Skeletal muscle cell (primary cell): ENCODE measurements around the gene ADAMTSL4.
"Not testable (repeated sequence)": the region's sequence is repeated elsewhere in the genome, so short reads cannot be mapped to it uniquely, and the experiment has no call there.

Experiments
- DNase-seq: peaks from one replicate; pipeline ENCODE4 v3.0.0-alpha.2; 2010; ENCODE audit warnings: low read depth
- H3K4me3 ChIP-seq: 2 replicates; pipeline ENCODE4 v1.5.1; 2011; ENCODE audit warnings: low read depth, mild to moderate bottlenecking, control low read depth, low read length, moderate library complexity

ADAMTSL4 gene

DNA sequence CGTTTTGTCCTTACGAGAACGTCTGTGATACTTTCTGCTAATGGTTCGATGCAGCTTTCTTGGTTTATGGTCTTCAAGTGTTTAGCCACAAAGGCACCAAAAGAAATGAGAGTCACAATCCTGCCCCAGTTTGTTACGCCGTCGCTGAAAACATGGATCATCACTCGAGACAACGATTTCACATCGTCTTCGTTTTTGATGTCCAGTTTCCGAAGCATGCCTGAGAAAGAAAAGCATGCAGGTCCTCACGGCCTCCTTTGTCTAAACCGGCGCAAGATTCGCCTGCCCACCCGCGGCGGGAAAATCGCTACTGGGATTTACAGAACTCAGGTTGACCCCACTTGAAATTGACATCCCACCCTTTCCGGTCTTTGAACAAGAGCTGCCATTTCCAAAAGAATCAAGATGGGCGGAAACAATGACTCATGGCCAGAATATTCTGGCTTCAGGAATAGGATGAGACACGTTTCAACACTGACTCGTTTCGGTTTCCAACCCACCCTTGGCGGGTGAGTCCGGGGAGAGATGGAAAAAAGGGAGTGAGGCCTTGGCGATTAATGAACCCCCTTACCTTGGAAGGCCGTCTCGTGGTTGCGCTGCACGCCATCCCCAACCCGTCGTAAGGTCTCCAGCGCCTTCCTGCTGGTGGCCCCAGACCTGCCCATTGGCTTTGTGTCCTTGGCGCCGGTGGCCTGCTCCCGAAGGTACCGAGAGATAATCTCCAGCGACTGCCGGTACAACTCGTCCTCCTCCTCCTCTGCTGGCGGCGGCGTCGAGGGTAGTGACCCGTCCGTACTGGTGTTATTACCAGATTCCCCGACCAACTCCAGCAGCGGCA lies 29.3 kb downstream of the ADAMTSL4 start:
- peak; percentile 61 for DNase-seq
- H3K4me3 ChIP-seq = peak overlapping the region; percentile 66

DNA sequence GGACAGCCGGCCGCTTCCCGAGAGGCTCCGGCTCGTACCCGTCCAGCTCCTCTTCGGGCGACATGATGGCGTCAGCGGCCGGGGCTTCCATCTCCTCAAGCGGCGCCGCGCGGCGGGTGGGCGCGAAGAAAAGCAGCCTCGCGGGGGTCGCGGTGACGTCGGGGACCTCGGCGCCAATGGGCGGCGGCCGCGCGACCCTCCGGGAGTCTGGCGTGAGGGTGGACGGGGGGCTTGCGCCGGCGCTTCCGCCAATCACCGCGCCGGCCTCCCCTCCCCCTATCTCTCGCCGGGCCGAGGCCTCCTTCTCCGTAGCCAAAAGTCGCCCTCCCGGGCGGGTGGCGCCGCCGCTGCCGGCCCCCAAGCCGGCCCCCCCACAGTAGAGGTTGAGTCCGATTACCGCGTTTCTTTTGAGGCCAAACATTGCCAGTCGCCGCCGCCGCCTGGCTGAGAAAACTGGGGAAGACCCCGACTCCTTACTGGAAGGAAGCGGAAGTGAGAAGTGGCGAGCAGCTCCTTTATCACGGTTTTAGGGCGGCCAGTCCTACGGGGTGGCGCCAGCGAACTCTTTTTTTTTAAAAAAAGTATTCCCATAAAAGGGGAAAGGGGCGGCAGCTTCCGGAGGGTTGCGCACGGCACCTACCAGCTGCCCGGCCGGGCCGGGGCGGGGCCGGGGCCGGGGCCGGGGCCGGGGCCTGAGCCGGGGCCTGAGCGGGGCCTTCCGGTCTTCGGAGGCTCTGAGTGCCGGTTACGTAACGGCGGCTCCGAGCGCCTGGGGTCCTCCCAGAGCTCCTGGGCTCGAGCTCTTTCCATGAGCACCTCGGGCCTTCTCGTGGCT lies 30.1 kb downstream of the ADAMTSL4 start, which contains the start of gene MCL1:
Gene MCL1 (minus strand): TSS at position 501 of the 835 bp plus-strand sequence. CDS start 80 bp downstream, at position 421.
- DNase-seq = peak; percentile 88
- peak within 1 kb of the TSS; percentile 66 for H3K4me3 ChIP-seq

- H3K4me3 ChIP-seq = peak overlapping the region; percentile 46
- DNase-seq = no peak
Observed at GRCh38 chr1:150579945-150580642, 30.9 kb downstream of the ADAMTSL4 start.

DNA sequence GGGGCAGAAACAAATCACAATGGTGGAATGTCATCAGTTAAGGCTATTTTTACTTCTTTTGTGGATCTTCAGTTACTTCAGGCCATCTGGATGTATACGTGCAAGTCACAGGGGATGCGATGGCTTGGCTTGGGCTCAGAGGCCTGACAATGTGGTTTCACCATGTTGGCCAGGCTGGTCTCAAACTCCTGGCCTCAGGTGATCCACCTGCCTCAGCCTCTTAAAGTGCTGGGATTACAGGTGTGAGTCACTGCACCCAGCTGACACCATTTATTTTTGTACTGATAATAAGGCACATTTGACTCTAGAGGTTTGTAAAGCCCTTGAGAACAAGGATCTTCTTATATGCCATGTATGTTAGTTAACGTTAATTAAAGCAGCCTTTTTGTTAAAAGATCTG lies 31.8 kb downstream of the ADAMTSL4 start:
- H3K4me3 ChIP-seq, DNase-seq: not testable (repeated sequence)

DNA sequence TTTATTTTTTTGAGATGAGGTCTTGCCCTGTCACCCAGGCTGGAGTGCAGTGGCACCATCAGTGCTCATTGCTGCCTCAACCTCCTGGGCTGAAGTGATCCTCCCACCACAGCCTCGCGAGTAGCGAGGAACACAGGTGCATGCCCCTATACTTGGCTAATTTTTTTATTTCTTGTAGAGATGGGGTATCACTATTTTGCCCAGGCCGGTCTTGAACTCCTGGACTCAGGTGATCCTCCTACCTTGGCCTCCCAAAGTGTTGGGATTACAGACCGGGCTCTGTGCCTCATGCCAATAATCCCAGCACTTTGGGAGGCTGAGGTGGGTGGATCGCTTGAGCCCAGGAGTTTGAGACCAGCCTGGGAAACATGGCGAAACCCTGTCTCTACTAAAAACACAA lies 32.2 kb downstream of the ADAMTSL4 start:
- DNase-seq = not testable (repeated sequence)

GRCh38 chr1:150581962-150582361 lies 32.8 kb downstream of the ADAMTSL4 start:
- H3K4me3 ChIP-seq, DNase-seq: not testable (repeated sequence)

More for the DNA sequence above, 32.2 kb downstream of the ADAMTSL4 start:
- not testable (repeated sequence) for H3K4me3 ChIP-seq

DNA sequence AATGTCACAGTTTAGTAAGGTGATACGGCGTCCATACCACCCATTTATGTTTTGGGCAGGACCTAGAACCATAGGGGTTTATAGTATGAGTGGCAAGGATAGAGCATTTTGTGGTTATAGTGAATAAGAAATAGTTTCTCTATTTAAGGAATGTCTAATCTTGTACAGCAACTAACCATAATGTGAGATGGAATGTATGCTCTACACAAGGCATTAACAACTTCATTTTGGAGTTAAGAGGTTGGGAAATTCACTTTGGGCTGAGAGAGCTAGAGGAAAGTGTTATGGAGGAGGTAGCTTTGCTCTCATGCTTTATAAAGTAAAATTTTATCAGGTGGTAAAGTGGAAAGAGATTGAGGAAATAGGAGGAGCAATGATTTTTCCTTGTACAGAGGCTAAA lies 33.2 kb downstream of the ADAMTSL4 start:
- DNase-seq = no peak
- H3K4me3 ChIP-seq = no peak overlapping the region

- no peak overlapping the region for H3K4me3 ChIP-seq
- no peak for DNase-seq
Observed at GRCh38 chr1:150596095-150596892, 47.1 kb downstream of the ADAMTSL4 start.

DNA sequence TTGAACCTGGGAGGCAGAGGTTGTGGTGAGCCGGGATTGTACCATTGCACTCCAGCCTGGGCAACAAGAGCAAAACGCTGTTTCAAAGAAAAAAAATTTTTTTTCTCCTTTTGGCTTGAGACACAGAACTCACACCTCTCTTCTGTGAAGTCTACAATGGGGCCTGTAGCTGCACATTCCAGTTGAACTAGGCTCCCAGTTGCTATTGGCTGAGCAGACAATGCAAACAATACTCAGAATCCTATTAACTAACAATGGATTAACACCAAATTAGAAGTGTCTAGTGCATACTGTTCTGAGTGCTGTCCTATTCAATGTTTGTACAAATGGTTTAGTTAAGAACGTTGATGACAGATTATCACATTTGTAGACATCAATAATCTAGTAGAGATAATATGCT lies 47.8 kb downstream of the ADAMTSL4 start:
- DNase-seq = no peak
- no peak overlapping the region for H3K4me3 ChIP-seq

GRCh38 chr1:150598346-150598745 lies 49.1 kb downstream of the ADAMTSL4 start:
- not testable (repeated sequence) for H3K4me3 ChIP-seq, DNase-seq

- no peak for DNase-seq
- H3K4me3 ChIP-seq = no peak overlapping the region
Observed at GRCh38 chr1:150601540-150601939, 52.3 kb downstream of the ADAMTSL4 start.

GRCh38 chr1:150602372-150602771 lies 53.2 kb downstream of the ADAMTSL4 start:
- not testable (repeated sequence) for DNase-seq

GRCh38 chr1:150603711-150604110 lies 54.5 kb downstream of the ADAMTSL4 start:
- no peak for DNase-seq
- H3K4me3 ChIP-seq = no peak overlapping the region

More at GRCh38 chr1:150602372-150602771, 53.2 kb downstream of the ADAMTSL4 start:
- H3K4me3 ChIP-seq = not testable (repeated sequence)

GRCh38 chr1:150604226-150604588 lies 55.0 kb downstream of the ADAMTSL4 start:
- no peak for DNase-seq
- no peak overlapping the region for H3K4me3 ChIP-seq

DNA sequence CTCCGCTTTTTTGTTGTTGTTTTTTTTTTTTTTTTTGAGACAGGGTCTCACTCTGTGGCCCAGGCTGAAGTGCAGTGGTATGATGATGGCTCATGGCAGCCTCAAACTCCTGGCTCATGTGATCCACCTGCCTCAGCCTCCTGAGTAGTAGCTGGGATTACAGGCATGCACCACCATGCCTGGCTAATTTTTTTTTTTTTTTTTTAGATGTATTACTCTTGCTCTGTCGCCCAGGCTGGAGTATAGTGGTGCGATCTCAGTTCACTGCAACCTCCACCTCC lies 56.2 kb downstream of the ADAMTSL4 start:
- not testable (repeated sequence) for DNase-seq

GRCh38 chr1:150606463-150607142 lies 57.4 kb downstream of the ADAMTSL4 start:
- DNase-seq = no peak
- H3K4me3 ChIP-seq = no peak overlapping the region

More for the DNA sequence above, 56.2 kb downstream of the ADAMTSL4 start:
- not testable (repeated sequence) for H3K4me3 ChIP-seq

DNA sequence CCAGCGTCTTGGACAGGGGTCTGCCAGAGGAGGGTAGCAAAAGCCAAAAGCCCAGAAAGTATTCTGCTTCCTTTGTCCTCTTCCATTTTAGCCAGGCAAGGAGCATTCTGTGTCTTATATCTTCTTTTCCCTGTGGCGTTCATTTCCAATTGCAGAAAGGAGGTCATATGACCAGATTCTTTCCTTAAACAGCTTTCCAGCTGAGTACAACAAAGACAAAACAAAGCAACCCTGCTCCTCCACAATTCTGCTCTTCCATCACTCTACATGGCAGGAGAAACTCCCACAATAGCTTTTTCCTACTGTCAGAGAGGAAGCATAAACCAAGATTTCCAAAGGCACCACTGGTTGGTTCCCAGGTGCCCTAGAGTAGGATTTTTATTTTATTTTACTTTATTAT lies 60.5 kb downstream of the ADAMTSL4 start:
- no peak for DNase-seq
- H3K4me3 ChIP-seq = no peak overlapping the region
